ENCODE data around the gene GPR158.

Gene GPR158

DNA sequence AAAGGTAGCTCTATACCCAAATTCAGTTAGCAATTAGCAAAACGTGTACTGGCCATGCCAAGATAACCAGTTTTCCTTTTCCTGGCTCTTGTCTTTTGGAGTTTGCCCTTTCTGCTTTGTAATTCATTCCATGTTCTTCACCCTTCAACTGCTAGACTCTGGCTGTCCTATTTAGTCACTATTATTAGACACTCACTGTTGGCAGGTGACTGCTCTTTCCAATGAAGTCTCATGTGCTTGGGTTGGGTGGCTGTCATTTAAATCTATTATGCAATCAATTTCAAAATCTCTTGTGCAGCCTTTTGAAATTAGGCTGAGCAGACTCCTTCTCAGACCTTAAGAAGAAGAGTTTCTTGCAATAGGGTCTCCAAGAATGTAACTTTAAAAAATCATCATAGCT, 266.5 kb downstream of the GPR158 start:
- Mint-ChIP-seq H3K9me3 (no peaks in the 10 kb centered on the region), H3K27ac (no peak overlapping the region), H3K27me3 (ENCODE audit: low read depth) (no peaks in the 10 kb centered on the region), H3K4me1 (no peaks in the 10 kb centered on the region), H3K4me3 (no peak overlapping the region), H3K36me3 (ENCODE audit: low read depth) (no peaks in the 10 kb centered on the region)
- TF ChIP-seq, protein P1, sequence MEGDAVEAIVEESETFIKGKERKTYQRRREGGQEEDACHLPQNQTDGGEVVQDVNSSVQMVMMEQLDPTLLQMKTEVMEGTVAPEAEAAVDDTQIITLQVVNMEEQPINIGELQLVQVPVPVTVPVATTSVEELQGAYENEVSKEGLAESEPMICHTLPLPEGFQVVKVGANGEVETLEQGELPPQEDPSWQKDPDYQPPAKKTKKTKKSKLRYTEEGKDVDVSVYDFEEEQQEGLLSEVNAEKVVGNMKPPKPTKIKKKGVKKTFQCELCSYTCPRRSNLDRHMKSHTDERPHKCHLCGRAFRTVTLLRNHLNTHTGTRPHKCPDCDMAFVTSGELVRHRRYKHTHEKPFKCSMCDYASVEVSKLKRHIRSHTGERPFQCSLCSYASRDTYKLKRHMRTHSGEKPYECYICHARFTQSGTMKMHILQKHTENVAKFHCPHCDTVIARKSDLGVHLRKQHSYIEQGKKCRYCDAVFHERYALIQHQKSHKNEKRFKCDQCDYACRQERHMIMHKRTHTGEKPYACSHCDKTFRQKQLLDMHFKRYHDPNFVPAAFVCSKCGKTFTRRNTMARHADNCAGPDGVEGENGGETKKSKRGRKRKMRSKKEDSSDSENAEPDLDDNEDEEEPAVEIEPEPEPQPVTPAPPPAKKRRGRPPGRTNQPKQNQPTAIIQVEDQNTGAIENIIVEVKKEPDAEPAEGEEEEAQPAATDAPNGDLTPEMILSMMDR (IDR thresholded peaks at IDR 0.05; ENCODE audit: unreplicated experiment in 3 of 3) = no peak

DNA sequence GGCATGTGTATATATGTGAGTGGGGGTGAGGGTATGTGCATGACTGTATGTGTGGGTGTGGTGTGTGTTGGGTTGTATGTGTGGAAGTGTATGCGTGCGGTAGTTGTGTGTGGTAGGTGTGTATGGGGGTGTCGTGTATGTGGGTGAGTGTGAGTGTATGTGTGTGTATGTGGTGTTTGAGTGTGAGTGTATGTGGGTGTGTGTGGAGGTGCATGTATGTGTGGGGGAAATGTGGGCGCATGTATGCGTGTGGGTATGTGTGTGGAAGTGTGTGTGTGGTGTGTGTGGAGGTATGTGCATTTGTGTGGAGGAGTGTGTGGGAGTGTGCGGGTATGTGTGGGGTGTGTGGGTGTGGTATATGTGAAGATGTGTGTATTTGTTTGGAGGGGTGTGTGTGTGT, 269.5 kb downstream of the GPR158 start:
- Mint-ChIP-seq H3K9me3 (peaks cover 2% of the 10 kb centered on the region), H3K36me3 (ENCODE audit: low read depth) (no peaks in the 10 kb centered on the region), H3K27ac (no peak overlapping the region), H3K4me3 (no peak overlapping the region), H3K4me1 (no peaks in the 10 kb centered on the region), H3K27me3 (ENCODE audit: low read depth) (no peaks in the 10 kb centered on the region)
- TF ChIP-seq, protein P1 (IDR thresholded peaks at IDR 0.05; ENCODE audit: unreplicated experiment in 3 of 3) = no peak

DNA sequence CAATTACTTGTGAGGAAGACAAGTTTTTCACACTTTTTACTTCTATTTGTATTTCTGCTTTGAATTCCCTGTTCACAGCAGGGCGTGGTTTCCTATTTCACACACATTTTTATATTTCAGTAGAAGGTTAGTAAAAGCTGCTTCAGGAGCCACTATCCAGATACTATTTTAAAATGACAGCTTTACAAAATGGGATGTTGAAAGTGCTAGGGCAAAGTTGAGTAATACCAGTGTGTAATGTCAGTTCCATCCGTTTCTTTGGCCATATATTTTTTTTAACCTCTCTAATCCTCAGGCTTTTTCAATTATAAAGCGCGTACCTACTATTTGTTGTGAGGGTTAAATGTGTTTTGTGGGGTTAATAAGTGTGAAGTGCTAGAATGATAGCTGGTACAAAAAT, 276.6 kb downstream of the GPR158 start:
- no peak overlapping the region for H3K27ac Mint-ChIP-seq
- no peaks in the 10 kb centered on the region for H3K27me3 Mint-ChIP-seq (ENCODE audit: low read depth)
- H3K4me3 Mint-ChIP-seq = no peak overlapping the region
- TF ChIP-seq, protein P1 (IDR thresholded peaks at IDR 0.05; ENCODE audit: unreplicated experiment in 3 of 3) = no peak
- no peaks in the 10 kb centered on the region for H3K4me1 Mint-ChIP-seq
- H3K36me3 Mint-ChIP-seq (ENCODE audit: low read depth) = no peaks in the 10 kb centered on the region
- H3K9me3 Mint-ChIP-seq = peaks cover 7% of the 10 kb centered on the region

DNA sequence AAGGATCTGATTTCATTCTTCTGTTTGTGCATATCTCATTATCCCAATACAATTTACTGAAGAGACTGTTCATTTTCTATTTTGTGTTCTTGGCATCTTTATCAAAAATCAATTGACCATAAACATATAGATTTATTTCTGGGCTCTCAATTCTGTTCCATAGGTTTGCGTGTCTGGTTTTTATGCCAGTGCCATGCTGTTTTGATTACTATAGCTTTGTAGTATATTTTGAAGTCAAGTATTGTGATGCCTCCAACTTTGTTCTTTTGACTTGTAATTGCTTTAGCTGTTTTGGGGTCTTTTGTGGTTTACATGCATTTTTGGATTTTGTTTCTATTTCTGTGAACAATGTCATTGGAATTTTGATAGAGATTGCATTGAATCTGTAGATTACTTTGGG, 278.8 kb downstream of the GPR158 start:
- no peak overlapping the region for H3K27ac Mint-ChIP-seq
- H3K36me3 Mint-ChIP-seq (ENCODE audit: low read depth) = no peaks in the 10 kb centered on the region
- TF ChIP-seq, protein P1 (IDR thresholded peaks at IDR 0.05; ENCODE audit: unreplicated experiment in 3 of 3) = no peak
- no peaks in the 10 kb centered on the region for H3K4me1 Mint-ChIP-seq
- H3K4me3 Mint-ChIP-seq = no peak overlapping the region
- H3K27me3 Mint-ChIP-seq (ENCODE audit: low read depth) = no peaks in the 10 kb centered on the region
- H3K9me3 Mint-ChIP-seq = peaks cover 5% of the 10 kb centered on the region

DNA sequence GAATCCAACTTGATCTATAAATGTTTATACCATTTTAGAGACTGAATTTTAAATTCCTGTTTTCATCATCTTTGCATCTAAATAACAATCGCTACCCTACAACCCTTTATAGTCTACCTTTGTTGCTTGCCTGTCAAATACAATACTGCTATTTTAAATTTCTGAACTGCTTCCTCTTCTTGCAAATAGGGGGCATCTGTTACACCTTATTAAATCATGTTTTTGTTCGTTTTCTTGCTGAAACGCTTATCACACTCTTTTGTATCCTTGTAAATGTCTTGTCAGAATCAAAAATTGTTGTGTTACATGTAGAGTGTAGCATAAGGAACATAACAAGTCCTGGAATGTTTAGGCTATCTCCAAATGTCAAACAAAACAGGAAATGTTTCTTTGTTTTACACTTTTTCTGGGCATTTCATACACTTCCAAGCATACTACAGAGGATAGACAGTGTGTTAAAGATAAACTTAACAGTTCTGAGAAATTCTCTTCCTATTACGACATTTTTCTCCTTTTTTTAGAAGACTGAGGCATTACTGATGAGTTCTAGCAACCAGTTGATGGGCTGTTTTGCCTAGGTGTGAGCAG, 281.3 kb downstream of the GPR158 start:
- no peaks in the 10 kb centered on the region for H3K27me3 Mint-ChIP-seq (ENCODE audit: low read depth)
- no peak overlapping the region for H3K27ac Mint-ChIP-seq
- H3K36me3 Mint-ChIP-seq (ENCODE audit: low read depth) = no peaks in the 10 kb centered on the region
- no peak overlapping the region for H3K4me3 Mint-ChIP-seq
- no peaks in the 10 kb centered on the region for H3K4me1 Mint-ChIP-seq
- H3K9me3 Mint-ChIP-seq = peaks cover 5% of the 10 kb centered on the region
- TF ChIP-seq, protein P1 (IDR thresholded peaks at IDR 0.05; ENCODE audit: unreplicated experiment in 3 of 3) = no peak

DNA sequence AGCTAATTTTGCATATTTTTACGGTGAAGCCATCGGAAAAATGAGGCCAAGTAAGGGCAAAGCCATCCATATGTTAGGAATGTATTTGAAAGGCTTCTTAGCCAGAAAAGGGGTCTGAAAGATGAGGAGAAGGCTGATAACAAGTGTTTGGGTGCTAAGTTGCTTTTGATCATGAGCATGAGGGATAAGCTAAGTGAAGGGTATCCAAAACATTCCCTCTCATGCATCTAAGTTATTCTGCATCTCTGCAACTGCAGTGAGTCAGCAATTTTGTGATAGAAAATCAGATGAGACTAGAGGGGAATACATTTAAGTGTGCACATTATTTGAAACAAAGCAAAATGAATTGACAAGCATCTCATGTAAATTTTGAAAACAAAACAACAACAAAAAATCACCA, 282.8 kb downstream of the GPR158 start:
- H3K4me1 Mint-ChIP-seq = no peaks in the 10 kb centered on the region
- H3K4me3 Mint-ChIP-seq = no peak overlapping the region
- peaks cover 5% of the 10 kb centered on the region for H3K9me3 Mint-ChIP-seq
- H3K36me3 Mint-ChIP-seq (ENCODE audit: low read depth) = no peaks in the 10 kb centered on the region
- TF ChIP-seq, protein P1 (IDR thresholded peaks at IDR 0.05; ENCODE audit: unreplicated experiment in 3 of 3) = no peak
- H3K27me3 Mint-ChIP-seq (ENCODE audit: low read depth) = no peaks in the 10 kb centered on the region
- no peak overlapping the region for H3K27ac Mint-ChIP-seq
